Right atrium auricular region (tissue), 2 donors: ENCODE results near the gene SLC2A13. TPM values are rescaled to one million over a fixed set of nuclear protein-coding genes. Genes with fewer than 3 reads are reported as not detected.
"Not testable (repeated sequence)": the region's sequence is repeated elsewhere in the genome, so short reads cannot be mapped to it uniquely, and the experiment has no call there.

Source experiments
- DNase-seq: peaks from one replicate; pipeline ENCODE4 v3.0.0-alpha.2; 2019; ENCODE audit warnings: low spot score
- H3K27ac ChIP-seq, 2 donors: fragments of 200-600 bp; sonication (generic); 1 replicate in 1 of 2; 2 replicates in 1 of 2; pipeline ENCODE4 v1.5.1; 2016 to 2019
- H3K27me3 ChIP-seq, 2 donors: fragments of 200-600 bp; sonication (generic); one replicate each; pipeline versions ENCODE4 v1.5.1 to v1.6.0; 2017 to 2019
- H3K36me3 ChIP-seq: fragments of 200-600 bp; sonication (generic); one replicate; pipeline ENCODE4 v1.5.1; 2016
- H3K4me1 ChIP-seq, 2 donors: fragments of 200-600 bp; sonication (generic); one replicate each; pipeline versions ENCODE4 v1.5.1 to v1.6.0; 2017 to 2019
- H3K4me3 ChIP-seq, 2 donors: fragments of 200-600 bp; sonication (generic); 1 replicate in 1 of 2; 2 replicates in 1 of 2; pipeline ENCODE4 v1.5.1; 2017 to 2019; ENCODE audit warnings: mild to moderate bottlenecking in 1 of 2, moderate library complexity in 1 of 2
- H3K9me3 ChIP-seq, 2 donors: fragments of 200-600 bp; sonication (generic); one replicate each; pipeline ENCODE4 v1.5.1; 2019
- total RNA-seq, 2 donors: library from RNA; depleted of rRNA; stranded (reverse); fragments of >200 nt; gene quantifications; one replicate each; pipeline ENCODE4 v1.1.0, GENCODE V29; 2016
- TF ChIP-seq, protein P1 (sequence below), 2 donors: fragments of 200-600 bp; sonication (generic); IDR thresholded peaks; one replicate each; pipeline ENCODE4 v1.5.1; 2019; ENCODE audit warnings: antibody characterized with exemption in 2 of 2

Gene SLC2A13
- total RNA-seq, 2 donors from 2014 or later = 8.8 to 14.6 TPM

DNA sequence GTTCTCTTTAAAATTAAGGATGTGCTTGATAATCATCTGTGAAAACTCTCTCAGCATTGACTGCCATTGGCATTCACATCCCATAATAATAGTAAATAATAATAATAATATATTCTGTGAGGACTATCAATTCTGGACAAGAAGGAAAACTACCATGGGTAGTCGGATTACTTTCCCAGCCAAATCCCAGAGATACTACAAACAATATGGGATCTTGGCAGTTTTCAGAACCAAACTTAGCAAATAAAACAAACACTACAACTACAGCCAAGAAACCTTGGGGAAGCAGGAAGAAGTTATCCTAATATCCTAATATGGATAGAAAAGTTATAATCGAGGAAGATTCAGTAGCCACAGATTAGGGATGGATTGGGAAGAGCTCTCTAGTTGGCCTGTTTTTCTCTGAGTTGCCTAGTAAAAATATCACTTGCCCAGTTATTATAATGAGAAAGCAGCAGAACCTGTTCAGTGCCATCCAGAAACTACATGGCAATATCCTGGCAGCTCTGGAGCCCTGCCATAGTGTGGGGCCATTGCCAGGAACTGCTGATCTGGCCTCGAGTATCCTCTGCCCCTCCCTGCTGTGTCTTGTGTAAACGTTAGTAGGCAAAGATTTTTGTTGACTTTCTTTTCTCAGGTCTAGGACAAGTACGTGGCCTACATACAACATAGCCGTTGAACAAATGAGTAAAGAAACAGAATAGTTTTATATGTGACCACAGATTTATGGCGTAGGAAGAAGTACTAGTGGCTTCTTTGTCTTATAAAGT lies 193.5 kb downstream of the SLC2A13 start:
- Histone ChIP-seq H3K27me3 (no peaks in the 10 kb centered on the region), H3K4me3 (no peak overlapping the region), H3K9me3 (no peaks in the 10 kb centered on the region), H3K4me1 (no peaks in the 10 kb centered on the region), H3K36me3 (no peaks in the 10 kb centered on the region), H3K27ac (no peak overlapping the region)
- DNase-seq = no peak
- TF ChIP-seq, protein P1, sequence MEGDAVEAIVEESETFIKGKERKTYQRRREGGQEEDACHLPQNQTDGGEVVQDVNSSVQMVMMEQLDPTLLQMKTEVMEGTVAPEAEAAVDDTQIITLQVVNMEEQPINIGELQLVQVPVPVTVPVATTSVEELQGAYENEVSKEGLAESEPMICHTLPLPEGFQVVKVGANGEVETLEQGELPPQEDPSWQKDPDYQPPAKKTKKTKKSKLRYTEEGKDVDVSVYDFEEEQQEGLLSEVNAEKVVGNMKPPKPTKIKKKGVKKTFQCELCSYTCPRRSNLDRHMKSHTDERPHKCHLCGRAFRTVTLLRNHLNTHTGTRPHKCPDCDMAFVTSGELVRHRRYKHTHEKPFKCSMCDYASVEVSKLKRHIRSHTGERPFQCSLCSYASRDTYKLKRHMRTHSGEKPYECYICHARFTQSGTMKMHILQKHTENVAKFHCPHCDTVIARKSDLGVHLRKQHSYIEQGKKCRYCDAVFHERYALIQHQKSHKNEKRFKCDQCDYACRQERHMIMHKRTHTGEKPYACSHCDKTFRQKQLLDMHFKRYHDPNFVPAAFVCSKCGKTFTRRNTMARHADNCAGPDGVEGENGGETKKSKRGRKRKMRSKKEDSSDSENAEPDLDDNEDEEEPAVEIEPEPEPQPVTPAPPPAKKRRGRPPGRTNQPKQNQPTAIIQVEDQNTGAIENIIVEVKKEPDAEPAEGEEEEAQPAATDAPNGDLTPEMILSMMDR (IDR thresholded peaks at IDR 0.05) = no peak

DNA sequence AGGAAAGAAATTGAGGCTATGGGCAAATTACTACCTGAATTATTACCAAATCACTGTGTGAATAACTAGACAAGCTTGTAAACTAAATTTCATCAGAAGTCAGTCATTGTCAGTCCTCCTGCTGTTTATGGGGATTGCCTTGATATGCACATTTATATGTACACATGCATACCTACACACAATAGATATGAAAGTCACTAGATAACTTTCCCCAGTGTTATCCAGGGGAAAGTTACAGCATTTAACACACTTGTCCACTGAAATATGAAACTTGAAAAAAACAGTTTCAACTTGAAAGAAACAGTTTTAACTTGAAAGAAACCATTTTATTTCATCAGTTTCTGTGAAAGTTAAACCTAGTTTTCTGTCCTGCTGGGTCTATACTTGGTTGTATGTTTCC lies 199.6 kb downstream of the SLC2A13 start:
- Histone ChIP-seq H3K36me3 (no peaks in the 10 kb centered on the region), H3K4me1 (peaks cover 0 to 4% of the 10 kb centered on the region in 2 donors), H3K9me3 (no peaks in the 10 kb centered on the region), H3K27ac (no peak overlapping the region), H3K27me3 (no peaks in the 10 kb centered on the region), H3K4me3 (no peak overlapping the region)
- DNase-seq = no peak
- TF ChIP-seq, protein P1 (IDR thresholded peaks at IDR 0.05) = no peak

DNA sequence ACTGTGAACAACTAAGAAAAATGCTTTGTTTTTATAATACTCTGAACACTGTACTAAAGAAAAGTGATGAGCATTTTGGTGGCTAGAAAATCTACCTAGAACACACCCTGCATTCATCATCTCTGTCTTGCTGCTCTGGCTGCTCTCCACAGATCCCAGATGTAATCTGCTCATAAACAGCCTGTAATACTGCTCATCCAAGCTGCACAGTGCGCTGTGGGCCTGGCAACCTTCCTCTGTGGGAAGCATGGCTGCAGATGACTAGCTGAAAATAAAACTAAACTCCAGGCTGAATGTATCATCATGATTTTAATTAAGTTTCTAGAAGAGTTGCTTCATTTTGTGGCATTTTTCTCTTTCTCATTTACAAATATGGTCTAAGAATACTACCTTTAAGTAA lies 200.7 kb downstream of the SLC2A13 start:
- H3K9me3 ChIP-seq = no peaks in the 10 kb centered on the region
- TF ChIP-seq, protein P1 (IDR thresholded peaks at IDR 0.05) = no peak
- no peaks in the 10 kb centered on the region for H3K36me3 ChIP-seq
- H3K27me3 ChIP-seq = no peaks in the 10 kb centered on the region
- peaks cover 0 to 4% of the 10 kb centered on the region in 2 donors for H3K4me1 ChIP-seq
- H3K4me3 ChIP-seq = no peak overlapping the region
- peak; percentile 64 for DNase-seq
- no peak overlapping the region for H3K27ac ChIP-seq

DNA sequence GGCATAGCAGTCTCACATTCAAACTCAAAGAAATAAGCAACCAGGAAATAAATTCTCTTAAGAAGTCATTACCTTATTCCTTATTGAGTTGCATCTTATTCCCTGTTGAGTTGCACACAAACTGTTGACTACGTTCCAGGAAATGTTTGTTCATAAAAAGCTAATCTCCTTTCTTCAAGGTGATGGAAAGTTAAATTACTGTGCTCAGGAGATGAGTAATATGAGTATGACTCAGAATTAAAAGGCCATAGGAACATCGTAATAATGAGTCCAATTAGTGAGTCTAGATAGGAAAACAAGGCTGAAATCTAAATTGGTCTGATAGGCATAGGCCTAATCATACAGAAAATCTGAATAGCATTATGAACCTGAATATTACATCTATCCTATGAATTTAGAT lies 203.1 kb downstream of the SLC2A13 start:
- Histone ChIP-seq H3K9me3 (no peaks in the 10 kb centered on the region), H3K27me3 (no peaks in the 10 kb centered on the region), H3K4me3 (no peak overlapping the region), H3K36me3 (no peaks in the 10 kb centered on the region), H3K4me1 (peaks cover 0 to 4% of the 10 kb centered on the region in 2 donors), H3K27ac (no peak overlapping the region)
- TF ChIP-seq, protein P1 (IDR thresholded peaks at IDR 0.05) = no peak
- DNase-seq = no peak

DNA sequence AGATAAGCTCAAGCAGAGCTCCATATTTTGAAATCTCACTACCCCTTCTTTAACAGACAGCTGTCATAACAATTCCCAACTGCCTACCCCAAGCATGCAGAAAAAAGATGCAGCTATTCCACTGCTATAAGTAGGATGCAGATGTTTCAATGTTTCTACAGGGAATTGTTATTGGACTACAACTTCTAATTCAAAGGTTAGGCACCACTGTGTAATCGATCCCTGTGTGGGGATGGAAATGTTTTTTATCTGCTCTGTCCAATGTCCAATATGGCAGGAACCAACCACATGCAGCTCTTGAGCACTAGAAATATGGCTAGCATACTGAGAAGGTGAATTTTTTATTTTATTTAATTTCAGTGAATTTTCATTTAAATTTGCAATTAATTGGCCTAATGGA lies 208.6 kb downstream of the SLC2A13 start:
- Histone ChIP-seq H3K4me3 (no peak overlapping the region), H3K36me3 (no peaks in the 10 kb centered on the region), H3K4me1 (no peaks in the 10 kb centered on the region), H3K27me3 (no peaks in the 10 kb centered on the region), H3K27ac (no peak overlapping the region), H3K9me3 (no peaks in the 10 kb centered on the region)
- TF ChIP-seq, protein P1 (IDR thresholded peaks at IDR 0.05) = no peak
- DNase-seq = no peak

DNA sequence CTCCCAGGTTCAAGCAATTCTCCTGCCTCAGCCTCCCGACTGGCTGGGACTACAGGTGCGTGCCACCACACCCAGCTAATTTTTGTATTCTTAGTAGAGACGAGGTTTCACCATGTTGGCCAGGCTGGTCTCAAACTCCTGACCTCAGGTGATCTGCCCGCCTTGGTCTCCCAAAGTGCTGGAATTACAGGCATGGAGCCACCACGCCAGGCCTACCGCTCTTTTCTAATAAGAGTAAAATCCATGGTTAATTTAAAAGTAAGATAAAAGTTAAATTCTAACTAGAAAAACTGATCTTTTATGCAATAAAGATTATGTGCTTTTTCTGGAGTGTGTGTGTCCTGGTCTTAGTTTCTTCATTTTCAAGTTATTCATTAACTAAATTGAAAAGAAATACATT lies 212.5 kb downstream of the SLC2A13 start:
- not testable (repeated sequence) for H3K27ac ChIP-seq, H3K27me3 ChIP-seq, DNase-seq, H3K4me3 ChIP-seq, H3K36me3 ChIP-seq, H3K9me3 ChIP-seq, H3K4me1 ChIP-seq
